ENCODE results near the gene AARSD1. TPM values are rescaled to one million over a fixed set of nuclear protein-coding genes. Genes with fewer than 3 reads are reported as not detected.

AARSD1 gene
- total and polyA plus RNA-seq, 2 donors (not counting 3 experiments of a cell fraction or from before 2014, with no cell fraction given): 42.8 to 53.2 TPM

- ChIA-PET POLR2A (interaction anchor here (1.0 kb wide), 1 partner anchor 15 kb away, joined by 4 read pairs; no protein-coding TSS in a partner anchor), CTCF (interaction anchor here (1.0 to 2.4 kb wide), 2 partner anchors 11 to 15 kb away, joined by 4 to 8 read pairs; partner anchors contain the start of gene RPL27)
- Histone ChIP-seq H4K20me1 (replicated peaks; ENCODE audit: control insufficient read depth, extremely low read depth, insufficient read depth, low read length) (no peaks in the 10 kb centered on the region), H3K4me2 (ENCODE audit: insufficient read depth, low read length) (no peak overlapping the region), H3K4me1 (ENCODE audit: control insufficient read depth, extremely low read depth, insufficient read depth, low read length) (peaks cover 14% of the 10 kb centered on the region), H3K36me3 (ENCODE audit: control insufficient read depth in 2 of 2, extremely low read depth in 1 of 2, insufficient read depth in 2 of 2, low read length in 2 of 2) (peaks cover 3 to 30% of the 10 kb centered on the region in 2 experiments), H3K79me2 (ENCODE audit: control insufficient read depth, insufficient read depth, low read length) (peaks cover 7% of the 10 kb centered on the region), H3K9ac (replicated peaks; ENCODE audit: extremely low read depth, insufficient read depth, low read length) (no peak overlapping the region), H3K9me3 (replicated peaks; ENCODE audit: control insufficient read depth, insufficient read depth, low read length) (no peaks in the 10 kb centered on the region), H3K9me1 (replicated peaks; ENCODE audit: control insufficient read depth, extremely low read depth, insufficient read depth, low read length) (no peaks in the 10 kb centered on the region), H2AFZ (ENCODE audit: low read depth, low read length) (no peak overlapping the region), H3K27ac (ENCODE audit: insufficient read depth, low read depth, low read length) (no peak overlapping the region), H3K4me3 (replicated peaks in 1 of 3; ENCODE audit: insufficient read depth in 1 of 3, low read depth in 1 of 3, low read length in 3 of 3) (no peak overlapping the region), H3K27me3 (ENCODE audit: control insufficient read depth in 2 of 2, insufficient read depth in 2 of 2, low read length in 2 of 2) (no peaks in the 10 kb centered on the region)
- FAIRE-seq: no peak
- intact Hi-C loops (cut with micrococcal nuclease): no loop called here
- no TSS peak for BruUV-seq (replicated peaks)
- TF ChIP-seq GATA2 (IDR thresholded peaks at IDR 0.05; ENCODE audit: insufficient read depth, insufficient read length, low read depth, low read length) (no peak), POLR2A (IDR thresholded peaks at IDR 0.05; ENCODE audit: low read depth, low read length) (no peak), MAX (IDR thresholded peaks at IDR 0.05; ENCODE audit: insufficient read depth, insufficient read length) (no peak), POLR2AphosphoS5 (IDR thresholded peaks at IDR 0.05; ENCODE audit: insufficient read depth, low read depth, low read length) (no peak), JUN (IDR thresholded peaks at IDR 0.05; ENCODE audit: borderline replicate concordance, insufficient read depth, insufficient read length, low read depth) (no peak), MYC (IDR thresholded peaks at IDR 0.05; ENCODE audit: low read depth, low read length) (no peak), FOS (IDR thresholded peaks at IDR 0.05; ENCODE audit: borderline replicate concordance, insufficient read depth, low read length) (no peak), CTCF (IDR thresholded peaks at IDR 0.05; ENCODE audit: extremely low read depth in 1 of 2, insufficient read depth in 1 of 2, low read depth in 1 of 2, low read length in 2 of 2) (no peak), EZH2 (IDR thresholded peaks at IDR 0.05; ENCODE audit: borderline replicate concordance, low read depth, low read length, severe bottlenecking) (no peak)
- dilution Hi-C loops (cut with MboI; ENCODE audit: extremely low pct_ligation_motif_present, low sequenced_read_pairs): no loop called here
- DNase-seq (ENCODE audit: low read depth, low spot score): no peak
These were observed 49.0 kb upstream of the AARSD1 start for GRCh38 chr17:43013296-43013695.

Measured in endothelial cell of umbilical vein (primary cell).